Lung microvascular endothelial cell (primary cell): ENCODE results near the gene DNAJC11. TPM values are rescaled to one million over a fixed set of nuclear protein-coding genes. Genes with fewer than 3 reads are reported as not detected.
A peak's percentile ranks its signal among the peaks of the same experiment; 100 is the strongest.
"Not testable (repeated sequence)": the region's sequence is repeated elsewhere in the genome, so short reads cannot be mapped to it uniquely, and the experiment has no call there.

Experiments used
- DNase-seq, 2 donors: peaks; one replicate each; pipeline versions ENCODE4 v3.0.0 to v3.0.0-alpha.2; 2010; ENCODE audit warnings: low read depth in 2 of 2
- total RNA-seq: library from RNA; depleted of rRNA; stranded (reverse); fragments of >200 nt; gene quantifications from 2 replicates; pipeline ENCODE4 v1.2.1, GENCODE V29; 2014

Gene DNAJC11
- total RNA-seq, result 32.5 and 41.1 TPM in 2 replicates

- peak; percentile 92 to 93 for DNase-seq
Observed at GRCh38 chr1:6701437-6702153, at the start of gene DNAJC11. Gene DNAJC11 (minus strand): TSS chr1:6701816. CDS start chr1:6701800, 16 bp downstream.

GRCh38 chr1:6750490-6750889 is 48.9 kb upstream of the DNAJC11 start:
- no peak for DNase-seq

- DNase-seq, result no peak
Observed at GRCh38 chr1:6747674-6748073, 46.1 kb upstream of the DNAJC11 start.

GRCh38 chr1:6745073-6745472 is 43.5 kb upstream of the DNAJC11 start:
- no peak for DNase-seq

- DNase-seq, result peak in 1 of 2 donors; percentile 77
Observed at GRCh38 chr1:6743189-6744101, 41.8 kb upstream of the DNAJC11 start.

GRCh38 chr1:6742676-6743188 is 41.1 kb upstream of the DNAJC11 start:
- not testable (repeated sequence) for DNase-seq

- no peak for DNase-seq
Observed at GRCh38 chr1:6738987-6739676, 37.5 kb upstream of the DNAJC11 start.

GRCh38 chr1:6732942-6733341 is 31.3 kb upstream of the DNAJC11 start:
- no peak for DNase-seq

GRCh38 chr1:6731905-6732304 is 30.3 kb upstream of the DNAJC11 start:
- DNase-seq, result no peak

GRCh38 chr1:6730880-6731279 is 29.3 kb upstream of the DNAJC11 start:
- DNase-seq, result no peak

GRCh38 chr1:6730473-6730872 is 28.9 kb upstream of the DNAJC11 start:
- DNase-seq, result no peak

- peak; percentile 72 to 74 for DNase-seq
Observed at GRCh38 chr1:6727535-6727934, 25.9 kb upstream of the DNAJC11 start.

- no peak for DNase-seq
Observed at GRCh38 chr1:6726253-6726652, 24.6 kb upstream of the DNAJC11 start.

- peak; percentile 79 to 87 for DNase-seq
Observed at GRCh38 chr1:6724517-6725141, 23.0 kb upstream of the DNAJC11 start.

GRCh38 chr1:6723621-6724428 is 22.2 kb upstream of the DNAJC11 start:
- DNase-seq, result peak; percentile 13 to 74

- no peak for DNase-seq
Observed at GRCh38 chr1:6711174-6711573, 9.6 kb upstream of the DNAJC11 start.

- no peak for DNase-seq
Observed at GRCh38 chr1:6704746-6705145, 3.1 kb upstream of the DNAJC11 start.

GRCh38 chr1:6703016-6703415 is 1.4 kb upstream of the DNAJC11 start:
- no peak for DNase-seq

- DNase-seq, result no peak
Observed at GRCh38 chr1:6700853-6701436, 671 bp downstream of the DNAJC11 start.

GRCh38 chr1:6699915-6700314 is 1.7 kb downstream of the DNAJC11 start:
- not testable (repeated sequence) for DNase-seq
